Transverse colon (tissue), 4 donors: ENCODE results near the gene S1PR5. TPM values are rescaled to one million over a fixed set of nuclear protein-coding genes. Genes with fewer than 3 reads are reported as not detected.
A peak's percentile ranks its signal among the peaks of the same experiment; 100 is the strongest.

Source experiments
- DNase-seq: peaks from one replicate; pipeline ENCODE4 v3.0.0-alpha.2; 2019
- H3K27ac ChIP-seq, 4 donors: fragments of 200-600 bp; sonication (generic); 2 replicates each; pipeline ENCODE4 v1.5.1; 2016 to 2018; ENCODE audit warnings: inconsistent platforms in 4 of 4
- H3K27me3 ChIP-seq: fragments of 200-600 bp; sonication (generic); 2 replicates; pipeline ENCODE4 v1.5.1; 2017; ENCODE audit warnings: inconsistent platforms
- H3K36me3 ChIP-seq, 4 donors: fragments of 200-600 bp; sonication (generic); 2 replicates each; pipeline ENCODE4 v1.5.1; 2017 to 2019; ENCODE audit warnings: inconsistent platforms in 4 of 4
- H3K4me1 ChIP-seq, 4 donors: fragments of 200-600 bp; sonication (generic); 2 replicates each; pipeline ENCODE4 v1.5.1; 2017 to 2020; ENCODE audit warnings: inconsistent platforms in 4 of 4
- H3K4me3 ChIP-seq, 4 donors: fragments of 200-600 bp; sonication (generic); 1 replicate in 1 of 4; 2 replicates in 3 of 4; pipeline versions ENCODE4 v1.5.1 to v1.6.1; 2017 to 2019; ENCODE audit warnings: inconsistent platforms in 4 of 4
- H3K9me3 ChIP-seq, 2 donors: fragments of 200-600 bp; sonication (generic); 2 replicates each; pipeline ENCODE4 v1.5.1; 2017 to 2019; ENCODE audit warnings: inconsistent platforms in 2 of 2
- CTCF ChIP-seq, 5 experiments: fragments of 200-600 bp in 3 of 5; fragments of 450-650 bp in 2 of 5; sonication (generic) in 3 of 5; IDR thresholded peaks; 1 replicate in 2 of 5; 2 replicates in 3 of 5; pipeline ENCODE4 v1.5.1; 2016 to 2017; ENCODE audit warnings: antibody characterized with exemption in 5 of 5, inconsistent platforms in 3 of 5, mild to moderate bottlenecking in 2 of 5, moderate library complexity in 1 of 5
- EP300 ChIP-seq: sonication (generic); formaldehyde crosslinking; IDR thresholded peaks from one replicate; pipeline ENCODE4 v1.6.1; 2017; ENCODE audit warnings: antibody characterized with exemption, low read depth
- POLR2A ChIP-seq: fragments of 450-650 bp; IDR thresholded peaks from one replicate; pipeline ENCODE4 v1.6.1; 2016; ENCODE audit warnings: antibody characterized with exemption, mild to moderate bottlenecking, moderate library complexity
- POLR2AphosphoS5 ChIP-seq, 3 donors: sonication (generic); formaldehyde crosslinking; IDR thresholded peaks; one replicate each; pipeline ENCODE4 v1.6.1; 2016; ENCODE audit warnings: antibody characterized with exemption in 3 of 3
- WGBS, 2 donors: methylation state at CpG; one replicate each; pipeline ENCODE4 v1.1.5; 2018; ENCODE audit warnings: low coverage in 1 of 2; 5-methylcytosine and 5-hydroxymethylcytosine counted together
- in situ Hi-C, 4 donors: fragments of 200-750 bp; cut with MboI; loops; one replicate each; pipeline versions ENCODE4 v1.15.0 to v1.15.1; 2017; ENCODE audit warnings: low sequenced_read_pairs in 3 of 4, low pct_ligation_motif_present in 1 of 4, low pct_unique_long_range_greater_than_20kb in 1 of 4
- intact Hi-C: fragments of 100-400 bp; cut with DNase I; formaldehyde crosslinking; loops from one replicate; pipeline ENCODE4 v1.15.1; 2023; ENCODE audit warnings: low total_unique reads
- total RNA-seq, 4 donors: library from RNA; depleted of rRNA; stranded (reverse); fragments of >200 nt; gene quantifications; one replicate each; pipeline ENCODE4 v1.1.0, GENCODE V29; 2016

The S1PR5 gene
- total RNA-seq, 4 donors from 2014 or later, result not detected

GRCh38 chr19:10505583-10506229 is 11.5 kb downstream of the S1PR5 start:
- whole genome bisulfite sequencing, 2 donors, result 29 to 38% methylated on average over 11 to 17 of the region's 17 CpGs
- Histone ChIP-seq H3K27me3 (peaks cover 17% of the 10 kb centered on the region), H3K4me3 (no peak overlapping the region), H3K4me1 (peaks cover 10 to 26% (median 14%) of the 10 kb centered on the region in 4 donors), H3K36me3 (no peaks in the 10 kb centered on the region), H3K9me3 (no peaks in the 10 kb centered on the region), H3K27ac (no peak overlapping the region)
- DNase-seq, result peak; percentile 84
- TF ChIP-seq CTCF (IDR thresholded peaks at IDR 0.05), result peak; percentile 77 to 89 (median 79)
- TF ChIP-seq POLR2A, result no peak
- TF ChIP-seq EP300, result no peak
- intact Hi-C loops, result loop anchor here (10.0 kb wide), 2 partner anchors 59 to 139 kb away; partner anchors contain the start of genes CDKN2D and KRI1
- in situ Hi-C loops, result no loop called here

- peak within 1 kb of the TSS; percentile 98 to 100 (median 98) for H3K27ac ChIP-seq
- TF ChIP-seq POLR2AphosphoS5 (IDR thresholded peaks at IDR 0.05) (peak in 1 of 3 donors; percentile 5), POLR2A (no peak)
- intact Hi-C loops (loop anchor here (10.0 kb wide), 2 partner anchors 62 to 142 kb away; partner anchors contain the start of genes CDKN2D and KRI1), in situ Hi-C loops (no loop called here)
- H3K36me3 ChIP-seq, result no peaks in the 10 kb centered on the region
- no peaks in the 10 kb centered on the region for H3K9me3 ChIP-seq
- H3K4me3 ChIP-seq, result peak within 1 kb of the TSS; percentile 77 to 100 (median 94)
- peaks cover 20 to 43% (median 31%) of the 10 kb centered on the region in 4 donors for H3K4me1 ChIP-seq
- DNase-seq, result peak; percentile 67
- WGBS, 2 donors, result 7 to 53% methylated on average over 3 to 54 of the region's 73 CpGs
- H3K27me3 ChIP-seq, result no peaks in the 10 kb centered on the region
Observed at GRCh38 chr19:10503002-10503789, 14.1 kb downstream of the S1PR5 start, which contains the start of gene KEAP1. TSS of gene KEAP1 (minus strand) at chr19:10503356. CDS start at chr19:10500033, 3,323 bp downstream.

- 0% methylated on average over 38 of the region's 65 CpGs; no CpG with 5 or more reads in 1 of the 2 donors for WGBS, 2 donors
- in situ Hi-C loops (no loop called here), intact Hi-C loops (loop anchor here (10.0 kb wide), 2 partner anchors 62 to 142 kb away; partner anchors contain the start of genes CDKN2D and KRI1)
- TF ChIP-seq POLR2AphosphoS5 (IDR thresholded peaks at IDR 0.05) (peak; percentile 45 to 75 (median 74)), EP300 (peak; percentile 30), POLR2A (peak; percentile 51), CTCF (IDR thresholded peaks at IDR 0.05) (no peak)
- H3K36me3 ChIP-seq, result no peaks in the 10 kb centered on the region
- H3K27me3 ChIP-seq, result no peaks in the 10 kb centered on the region
- H3K27ac ChIP-seq, result peak overlapping the region; percentile 98 to 100 (median 98)
- H3K4me1 ChIP-seq, result peaks cover 20 to 50% (median 35%) of the 10 kb centered on the region in 4 donors
- H3K9me3 ChIP-seq, result no peaks in the 10 kb centered on the region
- peak; percentile 95 for DNase-seq
- H3K4me3 ChIP-seq, result peak overlapping the region; percentile 77 to 100 (median 94)
Observed at GRCh38 chr19:10502524-10503001, 14.7 kb downstream of the S1PR5 start.

GRCh38 chr19:10501971-10502523 is 15.2 kb downstream of the S1PR5 start:
- peak overlapping the region; percentile 98 to 100 (median 98) for H3K27ac ChIP-seq
- peaks cover 20 to 55% (median 39%) of the 10 kb centered on the region in 4 donors for H3K4me1 ChIP-seq
- intact Hi-C loops (loop anchor here (10.0 kb wide), 2 partner anchors 63 to 143 kb away; partner anchors contain the start of genes CDKN2D and KRI1), in situ Hi-C loops (no loop called here)
- no peak for TF ChIP-seq POLR2A
- TF ChIP-seq POLR2AphosphoS5 (IDR thresholded peaks at IDR 0.05), result peak; percentile 5 to 56 (median 54)
- no peaks in the 10 kb centered on the region for H3K27me3 ChIP-seq
- 0% methylated on average over 35 of the region's 35 CpGs; no CpG with 5 or more reads in 1 of the 2 donors for WGBS, 2 donors
- DNase-seq, result peak; percentile 89
- no peaks in the 10 kb centered on the region for H3K36me3 ChIP-seq
- H3K9me3 ChIP-seq, result no peaks in the 10 kb centered on the region
- peak overlapping the region; percentile 77 to 100 (median 94) for H3K4me3 ChIP-seq
